SU-DHL-6 (cell line): ENCODE results near the gene TNIK.

Source experiments
- CTCF ChIP-seq: fragments of 200-600 bp; sonication (generic); IDR thresholded peaks from one replicate; pipeline ENCODE4 v1.5.1; 2017; ENCODE audit warnings: antibody characterized with exemption, mild to moderate bottlenecking, low read length, moderate library complexity; ENCODE audit not compliant: insufficient read depth, poor library complexity, severe bottlenecking
- EZH2phosphoT487 ChIP-seq: fragments of 200-600 bp; sonication (generic), shearing (Covaris generic); conservative IDR thresholded peaks from 2 replicates; pipeline ENCODE4 v1.6.1; 2018; ENCODE audit warnings: mild to moderate bottlenecking, antibody characterized with exemption, low read length, moderate library complexity, mixed read lengths

DNA sequence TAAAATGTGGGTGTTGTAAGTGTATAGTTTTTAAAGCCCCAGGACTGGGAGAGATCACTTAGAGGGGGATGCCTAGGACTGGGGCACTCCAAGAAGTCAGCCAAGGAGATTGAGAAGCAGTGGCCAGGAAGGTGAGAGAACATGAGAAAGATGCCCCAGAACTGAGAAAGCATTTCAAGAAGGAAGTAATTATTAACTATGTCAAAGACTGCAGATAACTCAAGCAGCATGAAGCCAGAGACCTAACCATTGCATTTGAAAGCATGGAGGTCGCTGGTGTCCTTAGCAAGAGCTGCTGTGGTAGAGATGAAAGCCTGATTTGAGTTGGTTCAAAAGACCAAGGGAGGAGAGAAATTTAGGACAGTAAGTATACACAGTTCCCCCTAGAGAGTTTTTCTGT is 403.1 kb downstream of the TNIK start:
- TF ChIP-seq CTCF (no peak), EZH2phosphoT487 (no peak)
